ENCODE measurements around the gene SFT2D1. TPM values are rescaled to one million over a fixed set of nuclear protein-coding genes. Genes with fewer than 3 reads are reported as not detected.

Gene SFT2D1
- total and polyA plus RNA-seq, 2 of the 4 experiments (the other 2 are of a cell fraction): 10.2 to 45.8 TPM

- no peak overlapping the region for H4K8ac ChIP-seq (ENCODE audit: low read depth in 2 of 2, low read length in 2 of 2)
- H2AK5ac ChIP-seq (ENCODE audit: low read depth, low read length): no peak overlapping the region
- H3K9me1 ChIP-seq (ENCODE audit: insufficient read depth, low read length): no peaks in the 10 kb centered on the region
- intact Hi-C loops (cut with micrococcal nuclease) (no loop called here), in situ Hi-C loops (cut with MboI; ENCODE audit: low sequenced_read_pairs) (no loop called here), dilution Hi-C loops (cut with HindIII; ENCODE audit: low sequenced_read_pairs, unreplicated experiment) (no loop called here)
- H2AFZ ChIP-seq (replicated peaks; ENCODE audit: low read length, poor library complexity): no peak overlapping the region
- H3K4me1 ChIP-seq (ENCODE audit: control insufficient read depth, insufficient read depth, low read length): no peaks in the 10 kb centered on the region
- no peak for ATAC-seq (ENCODE audit: low read depth)
- H3K4me3 ChIP-seq (ENCODE audit: insufficient read depth, low read depth, low read length): no peak overlapping the region
- TF ChIP-seq CTCF (conservative IDR thresholded peaks at IDR 0.05; ENCODE audit: low read depth, low read length) (no peak), SMC3 (IDR thresholded peaks at IDR 0.05; ENCODE audit: low read depth, low read length) (no peak), RCOR1 (IDR thresholded peaks at IDR 0.05; ENCODE audit: insufficient replicate concordance, low read length) (no peak), CEBPB (IDR thresholded peaks at IDR 0.05; ENCODE audit: low read depth, low read length) (no peak), FOS (IDR thresholded peaks at IDR 0.05; ENCODE audit: low read depth, low read length) (no peak), MXI1 (IDR thresholded peaks at IDR 0.05; ENCODE audit: borderline replicate concordance, low read depth, low read length) (no peak), NFE2L2 (IDR thresholded peaks at IDR 0.05; ENCODE audit: low read depth, low read length) (no peak), POLR2A (IDR thresholded peaks at IDR 0.05; ENCODE audit: low read depth, low read length) (no peak), MAZ (IDR thresholded peaks at IDR 0.05; ENCODE audit: borderline replicate concordance, low read depth, low read length) (no peak), BHLHE40 (IDR thresholded peaks at IDR 0.05; ENCODE audit: low read depth, low read length) (no peak), RAD21 (IDR thresholded peaks at IDR 0.05; ENCODE audit: low read length) (no peak), MAFK (IDR thresholded peaks at IDR 0.05; ENCODE audit: low read depth, low read length) (no peak), ELK1 (IDR thresholded peaks at IDR 0.05; ENCODE audit: borderline replicate concordance, low read depth, low read length) (no peak)
- H4K5ac ChIP-seq (ENCODE audit: low read depth, low read length): no peak overlapping the region
- no peaks in the 10 kb centered on the region for H3K79me1 ChIP-seq (ENCODE audit: low read depth in 1 of 2, low read length in 2 of 2)
- CTCF ChIA-PET: interaction anchor here (1.1 kb wide), 1 partner anchor 9 kb away, joined by 4 read pairs; no protein-coding TSS in a partner anchor
- no peak overlapping the region for H2BK15ac ChIP-seq (ENCODE audit: low read depth, low read length)
- no peak overlapping the region for H3K9ac ChIP-seq (ENCODE audit: low read depth, low read length)
- no peak overlapping the region for H3K4me2 ChIP-seq (ENCODE audit: low read depth, low read length)
- no peaks in the 10 kb centered on the region for H3K9me3 ChIP-seq (ENCODE audit: control insufficient read depth, insufficient read depth, low read length)
- no peak overlapping the region for H2BK120ac ChIP-seq (ENCODE audit: low read depth, low read length)
- no TSS peak for BruUV-seq (replicated peaks)
- H3K23ac ChIP-seq (ENCODE audit: low read depth, low read length): no peak overlapping the region
- DNase-seq: no peak
- H4K91ac ChIP-seq (ENCODE audit: insufficient read depth, low read depth, low read length): no peak overlapping the region
- no peak overlapping the region for H3K27ac ChIP-seq (ENCODE audit: insufficient read depth, low read length)
- POLR2A ChIA-PET (ENCODE audit: unreplicated experiment): no interaction called here
- no peak overlapping the region for H2AK9ac ChIP-seq (replicated peaks; ENCODE audit: low read depth, low read length, poor library complexity)
- 22% methylated on average over 1 of the region's 6 CpGs; no CpG with 5 or more reads in 1 of the 2 experiments for WGBS, 2 experiments (ENCODE audit: extremely low coverage in 2 of 2, insufficient read length in 1 of 2)
- no peak overlapping the region for H2BK5ac ChIP-seq (ENCODE audit: low read depth, low read length, poor library complexity, severe bottlenecking)
- no peak overlapping the region for H2BK20ac ChIP-seq (ENCODE audit: low read depth, low read length)
- no peak overlapping the region for H3K14ac ChIP-seq (replicated peaks; ENCODE audit: low read depth, low read length)
- peaks cover 18% of the 10 kb centered on the region for H3K27me3 ChIP-seq (ENCODE audit: control insufficient read depth, insufficient read depth, low read length)
- H3K4ac ChIP-seq (ENCODE audit: low read depth, low read length): no peak overlapping the region
- H3K36me3 ChIP-seq (ENCODE audit: control insufficient read depth, insufficient read depth, low read length): no peaks in the 10 kb centered on the region
- no peak overlapping the region for H3K18ac ChIP-seq (ENCODE audit: low read depth, low read length)
- H4K20me1 ChIP-seq (ENCODE audit: insufficient read depth, low read length): no peaks in the 10 kb centered on the region
- H3K56ac ChIP-seq (ENCODE audit: extremely low read depth, insufficient read depth, low read length): no peak overlapping the region
Observed at GRCh38 chr6:166284640-166285039, 57.7 kb downstream of the SFT2D1 start.
